Measurements from ENCODE around the gene NRIP2. TPM values are rescaled to one million over a fixed set of nuclear protein-coding genes. Genes with fewer than 3 reads are reported as not detected.
"Not testable (repeated sequence)": the region's sequence is repeated elsewhere in the genome, so short reads cannot be mapped to it uniquely, and the experiment has no call there.

Gene NRIP2
- total and polyA plus RNA-seq, 10 of the 15 experiments (the other 5 are each of a cell fraction or from before 2014, with no cell fraction given) = 0.04 to 0.83 (median 0.42) TPM; not detected in 7

- intact Hi-C loops (cut with micrococcal nuclease; ENCODE audit: unreplicated experiment); FAIRE-seq; BruUV-seq (replicated peaks); SMC1A ChIA-PET (ENCODE audit: uncharacterized antibody, unreplicated experiment); ATAC-seq; RAD21 ChIA-PET (ENCODE audit: unreplicated experiment); H3K79me2 ChIP-seq (ENCODE audit: control insufficient read depth, insufficient read depth, low read length); H3K9ac ChIP-seq (ENCODE audit: control insufficient read depth, insufficient read depth, low read length); H3K27ac ChIP-seq (ENCODE audit: control insufficient read depth, insufficient read depth); H3K27me3 ChIP-seq (replicated peaks in 1 of 2; ENCODE audit: control insufficient read depth in 2 of 2, insufficient read depth in 2 of 2, low read length in 1 of 2); H2AFZ ChIP-seq (ENCODE audit: control insufficient read depth, low read depth, low read length); DNase-seq (ENCODE audit: low read depth, low spot score); H3K4me1 ChIP-seq (ENCODE audit: control insufficient read depth, insufficient read depth, low read length); POLR2A ChIA-PET; in situ Hi-C loops (cut with MboI); H4K20me1 ChIP-seq (ENCODE audit: control insufficient read depth, insufficient read depth); H3K4me3 ChIP-seq; H3K9me3 ChIP-seq (replicated peaks; ENCODE audit: control insufficient read depth, insufficient read depth, low read length); H3K4me2 ChIP-seq (ENCODE audit: control insufficient read depth, insufficient read depth): not testable (repeated sequence)
- H3K36me3 ChIP-seq (ENCODE audit: control insufficient read depth in 2 of 2, insufficient read depth in 2 of 2, low read length in 1 of 2) = peaks cover 32 to 42% of the 10 kb centered on the region in 2 experiments
- WGBS (ENCODE audit: insufficient coverage, insufficient replicate concordance, low lambda C conversion rate, missing lambda C conversion rate) = 100% methylated on average over 6 of the region's 7 CpGs
- CTCF ChIA-PET = interaction anchor here (1.0 to 1.1 kb wide), 2 partner anchors 51 to 81 kb away, joined by 3 read pairs; partner anchors contain the start of gene ITFG2
Measured at GRCh38 chr12:2863402-2863801, 28.6 kb upstream of the NRIP2 start.

GRCh38 chr12:2862876-2863275 is 28.0 kb upstream of the NRIP2 start:
- POLR2A ChIA-PET = interaction anchor here (0.6 kb wide), 1 partner anchor 24 kb away, joined by 3 read pairs; no protein-coding TSS in a partner anchor
- Histone ChIP-seq H3K9ac (ENCODE audit: control insufficient read depth, insufficient read depth, low read length) (no peak overlapping the region), H3K4me2 (ENCODE audit: control insufficient read depth, insufficient read depth) (no peak overlapping the region), H3K27ac (ENCODE audit: control insufficient read depth, insufficient read depth) (no peak overlapping the region), H3K79me2 (ENCODE audit: control insufficient read depth, insufficient read depth, low read length) (no peaks in the 10 kb centered on the region), H3K4me1 (ENCODE audit: control insufficient read depth, insufficient read depth, low read length) (no peaks in the 10 kb centered on the region), H4K20me1 (ENCODE audit: control insufficient read depth, insufficient read depth) (no peaks in the 10 kb centered on the region), H3K36me3 (ENCODE audit: control insufficient read depth in 2 of 2, insufficient read depth in 2 of 2, low read length in 1 of 2) (peaks cover 34 to 39% of the 10 kb centered on the region in 2 experiments), H3K9me3 (replicated peaks; ENCODE audit: control insufficient read depth, insufficient read depth, low read length) (no peaks in the 10 kb centered on the region), H3K4me3 (no peak overlapping the region), H2AFZ (ENCODE audit: control insufficient read depth, low read depth, low read length) (no peak overlapping the region), H3K27me3 (replicated peaks in 1 of 2; ENCODE audit: control insufficient read depth in 2 of 2, insufficient read depth in 2 of 2, low read length in 1 of 2) (no peaks in the 10 kb centered on the region)
- FAIRE-seq = no peak
- in situ Hi-C loops (cut with MboI) = no loop called here
- intact Hi-C loops (cut with micrococcal nuclease; ENCODE audit: unreplicated experiment) = no loop called here
- SMC1A ChIA-PET (ENCODE audit: uncharacterized antibody, unreplicated experiment) = no interaction called here
- RAD21 ChIA-PET (ENCODE audit: unreplicated experiment) = no interaction called here
- ATAC-seq = no peak
- no peak for TF ChIP-seq RUNX3 (IDR thresholded peaks at IDR 0.05; ENCODE audit: low read length)
- TF ChIP-seq TBL1XR1 (IDR thresholded peaks at IDR 0.05; ENCODE audit: low read depth, low read length) = no peak
- no peak for TF ChIP-seq SIN3A (IDR thresholded peaks at IDR 0.05; ENCODE audit: low read depth, low read length)
- no peak for TF ChIP-seq E2F4 (IDR thresholded peaks at IDR 0.05; ENCODE audit: low read depth, low read length)
- TF ChIP-seq SMAD5 (IDR thresholded peaks at IDR 0.05; ENCODE audit: low read depth) = no peak
- TF ChIP-seq IKZF2 (IDR thresholded peaks at IDR 0.05) = no peak
- no peak for TF ChIP-seq PRDM15 (CRISPR knock-in tag; IDR thresholded peaks at IDR 0.05)
- TF ChIP-seq POLR2A (IDR thresholded peaks at IDR 0.05; ENCODE audit: low read depth, low read length) = no peak
- no peak for TF ChIP-seq LARP7 (IDR thresholded peaks at IDR 0.05)
- TF ChIP-seq ZNF207 (IDR thresholded peaks at IDR 0.05; ENCODE audit: borderline replicate concordance) = no peak
- no peak for TF ChIP-seq BACH1 (IDR thresholded peaks at IDR 0.05; ENCODE audit: borderline replicate concordance)
- TF ChIP-seq TCF12 (IDR thresholded peaks at IDR 0.05; ENCODE audit: low read depth, low read length) = no peak
- no peak for TF ChIP-seq CREB1 (IDR thresholded peaks at IDR 0.05; ENCODE audit: low read depth)
- BruUV-seq (replicated peaks) = no TSS peak
- no peak for DNase-seq (ENCODE audit: low read depth, low spot score)
- 85% methylated on average over 7 of the region's 7 CpGs for WGBS (ENCODE audit: insufficient coverage, insufficient replicate concordance, low lambda C conversion rate, missing lambda C conversion rate)
- CTCF ChIA-PET = interaction anchor here (1.0 kb wide), 1 partner anchor 82 kb away, joined by 3 read pairs; no protein-coding TSS in a partner anchor
